ENCODE results near the gene ATL1. TPM values are rescaled to one million over a fixed set of nuclear protein-coding genes. Genes with fewer than 3 reads are reported as not detected.

The ATL1 gene
- total and polyA plus RNA-seq, 2 of the 4 experiments (the other 2 are of a cell fraction) = 6.0 to 12.2 TPM

DNA sequence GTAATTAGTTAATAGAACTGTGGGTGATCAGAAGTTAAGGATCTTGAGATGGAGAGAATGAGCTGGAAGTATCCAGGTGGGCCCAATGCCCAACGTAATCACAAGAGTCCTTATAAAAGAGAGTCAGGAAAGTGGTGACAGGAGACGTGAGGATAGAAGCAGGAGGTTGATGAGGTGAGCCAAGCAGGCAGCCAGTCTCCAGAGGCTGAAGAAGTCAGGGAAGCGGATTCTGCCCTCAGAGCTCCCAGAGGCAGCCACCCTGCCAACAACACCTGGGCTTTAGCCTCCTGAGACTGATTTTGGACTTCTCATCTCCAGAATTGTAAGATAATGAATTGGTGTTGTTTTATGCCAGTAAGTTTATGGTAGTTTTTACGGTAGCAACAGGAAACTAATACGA, 118.2 kb downstream of the ATL1 start:
- Histone ChIP-seq H4K5ac (ENCODE audit: low read depth, low read length) (peak overlapping the region; percentile 56), H3K4me2 (ENCODE audit: low read depth, low read length) (peak overlapping the region; percentile 48; the same call in 1 of the 2 replicates), H3K23ac (ENCODE audit: low read depth, low read length) (peak overlapping the region; percentile 82), H4K20me1 (ENCODE audit: insufficient read depth, low read length) (no peaks in the 10 kb centered on the region), H3K56ac (ENCODE audit: extremely low read depth, insufficient read depth, low read length) (peak overlapping the region; percentile 29; the same call in 1 of the 2 replicates), H3K9ac (ENCODE audit: low read depth, low read length) (no peak overlapping the region), H3K27ac (ENCODE audit: insufficient read depth, low read length) (peak overlapping the region; percentile 26; the same call in 1 of the 2 replicates), H3K4ac (ENCODE audit: low read depth, low read length) (peak overlapping the region; percentile 96), H3K9me1 (ENCODE audit: insufficient read depth, low read length) (peaks cover 16% of the 10 kb centered on the region), H4K8ac (ENCODE audit: low read depth in 2 of 2, low read length in 2 of 2) (peak overlapping the region; percentile 53 to 87), H3K18ac (ENCODE audit: low read depth, low read length) (peak overlapping the region; percentile 72), H3K36me3 (ENCODE audit: control insufficient read depth, insufficient read depth, low read length) (no peaks in the 10 kb centered on the region), H3K4me1 (ENCODE audit: control insufficient read depth, insufficient read depth, low read length) (peaks cover 20% of the 10 kb centered on the region), H3K4me3 (ENCODE audit: insufficient read depth, low read depth, low read length) (no peak overlapping the region), H3K14ac (replicated peaks; ENCODE audit: low read depth, low read length) (peak overlapping the region; percentile 96), H3K79me1 (ENCODE audit: low read depth in 1 of 2, low read length in 2 of 2) (peaks cover 0 to 10% of the 10 kb centered on the region in 2 experiments; a peak in 1 of 4 replicates), H2BK5ac (ENCODE audit: low read depth, low read length, poor library complexity, severe bottlenecking) (peak overlapping the region; percentile 86), H2AK5ac (ENCODE audit: low read depth, low read length) (peak overlapping the region; percentile 99), H2BK20ac (ENCODE audit: low read depth, low read length) (peak overlapping the region; percentile 99), H2AFZ (replicated peaks; ENCODE audit: low read length, poor library complexity) (peak overlapping the region; percentile 60), H3K9me3 (ENCODE audit: control insufficient read depth, insufficient read depth, low read length) (no peaks in the 10 kb centered on the region), H2AK9ac (replicated peaks; ENCODE audit: low read depth, low read length, poor library complexity) (peak overlapping the region; percentile 73), H2BK120ac (ENCODE audit: low read depth, low read length) (peak overlapping the region; percentile 99), H4K91ac (ENCODE audit: insufficient read depth, low read depth, low read length) (peak overlapping the region; percentile 93), H2BK15ac (ENCODE audit: low read depth, low read length) (peak overlapping the region; percentile 89; the same call in 2 of the 3 replicates), H3K27me3 (ENCODE audit: control insufficient read depth, insufficient read depth, low read length) (no peaks in the 10 kb centered on the region)
- in situ Hi-C loops (cut with MboI; ENCODE audit: low sequenced_read_pairs) (no loop called here), intact Hi-C loops (cut with micrococcal nuclease) (no loop called here), dilution Hi-C loops (cut with HindIII; ENCODE audit: low sequenced_read_pairs, unreplicated experiment) (no loop called here)
- CTCF ChIA-PET = interaction anchor here (1.1 kb wide), 1 partner anchor 42 kb away, joined by 3 read pairs; no protein-coding TSS in a partner anchor
- no TSS peak for BruUV-seq (replicated peaks)
- WGBS, 2 experiments (ENCODE audit: extremely low coverage in 2 of 2, insufficient read length in 1 of 2) = no CpG with 5 or more reads among the region's 5 CpGs
- no peak for TF ChIP-seq CEBPB (IDR thresholded peaks at IDR 0.05; ENCODE audit: low read depth, low read length)
- TF ChIP-seq RFX5 (IDR thresholded peaks at IDR 0.05; ENCODE audit: low read depth, low read length) = no peak
- TF ChIP-seq CHD1 (IDR thresholded peaks at IDR 0.05; ENCODE audit: low read depth, low read length) = no peak
- TF ChIP-seq, protein P1, sequence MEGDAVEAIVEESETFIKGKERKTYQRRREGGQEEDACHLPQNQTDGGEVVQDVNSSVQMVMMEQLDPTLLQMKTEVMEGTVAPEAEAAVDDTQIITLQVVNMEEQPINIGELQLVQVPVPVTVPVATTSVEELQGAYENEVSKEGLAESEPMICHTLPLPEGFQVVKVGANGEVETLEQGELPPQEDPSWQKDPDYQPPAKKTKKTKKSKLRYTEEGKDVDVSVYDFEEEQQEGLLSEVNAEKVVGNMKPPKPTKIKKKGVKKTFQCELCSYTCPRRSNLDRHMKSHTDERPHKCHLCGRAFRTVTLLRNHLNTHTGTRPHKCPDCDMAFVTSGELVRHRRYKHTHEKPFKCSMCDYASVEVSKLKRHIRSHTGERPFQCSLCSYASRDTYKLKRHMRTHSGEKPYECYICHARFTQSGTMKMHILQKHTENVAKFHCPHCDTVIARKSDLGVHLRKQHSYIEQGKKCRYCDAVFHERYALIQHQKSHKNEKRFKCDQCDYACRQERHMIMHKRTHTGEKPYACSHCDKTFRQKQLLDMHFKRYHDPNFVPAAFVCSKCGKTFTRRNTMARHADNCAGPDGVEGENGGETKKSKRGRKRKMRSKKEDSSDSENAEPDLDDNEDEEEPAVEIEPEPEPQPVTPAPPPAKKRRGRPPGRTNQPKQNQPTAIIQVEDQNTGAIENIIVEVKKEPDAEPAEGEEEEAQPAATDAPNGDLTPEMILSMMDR (conservative IDR thresholded peaks at IDR 0.05; ENCODE audit: low read depth, low read length) = no peak
- TF ChIP-seq POLR2A (IDR thresholded peaks at IDR 0.05; ENCODE audit: low read depth, low read length) = no peak
- TF ChIP-seq NFE2L2 (IDR thresholded peaks at IDR 0.05; ENCODE audit: low read depth, low read length) = no peak
- TF ChIP-seq RCOR1 (IDR thresholded peaks at IDR 0.05; ENCODE audit: insufficient replicate concordance, low read length) = no peak
- no peak for TF ChIP-seq SMC3 (IDR thresholded peaks at IDR 0.05; ENCODE audit: low read depth, low read length)
- TF ChIP-seq MAZ (IDR thresholded peaks at IDR 0.05; ENCODE audit: borderline replicate concordance, low read depth, low read length) = no peak
- TF ChIP-seq, protein P2, sequence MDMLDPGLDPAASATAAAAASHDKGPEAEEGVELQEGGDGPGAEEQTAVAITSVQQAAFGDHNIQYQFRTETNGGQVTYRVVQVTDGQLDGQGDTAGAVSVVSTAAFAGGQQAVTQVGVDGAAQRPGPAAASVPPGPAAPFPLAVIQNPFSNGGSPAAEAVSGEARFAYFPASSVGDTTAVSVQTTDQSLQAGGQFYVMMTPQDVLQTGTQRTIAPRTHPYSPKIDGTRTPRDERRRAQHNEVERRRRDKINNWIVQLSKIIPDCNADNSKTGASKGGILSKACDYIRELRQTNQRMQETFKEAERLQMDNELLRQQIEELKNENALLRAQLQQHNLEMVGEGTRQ (IDR thresholded peaks at IDR 0.05; ENCODE audit: low read depth, low read length) = no peak
- POLR2A ChIA-PET (ENCODE audit: unreplicated experiment) = no interaction called here
- ATAC-seq (ENCODE audit: low read depth) (no peak), DNase-seq (no peak)

Data from IMR-90 (cell line).